Occipital lobe (tissue), 2 donors: Measurements from ENCODE around the gene TJP1. TPM values are rescaled to one million over a fixed set of nuclear protein-coding genes. Genes with fewer than 3 reads are reported as not detected.
"Not testable (repeated sequence)": the region's sequence is repeated elsewhere in the genome, so short reads cannot be mapped to it uniquely, and the experiment has no call there.

Source experiments
- DNase-seq: peaks from one replicate; lab custom pipeline; 2025; lab: John Stamatoyannopoulos, UW
- total RNA-seq: library from RNA; depleted of rRNA; stranded (reverse); fragments of >200 nt; gene quantifications from one replicate; pipeline ENCODE4 v1.2.3, GENCODE V29; 2014

Gene TJP1
- total RNA-seq, 1 donor from 2014 or later, result 48.7 TPM

DNA sequence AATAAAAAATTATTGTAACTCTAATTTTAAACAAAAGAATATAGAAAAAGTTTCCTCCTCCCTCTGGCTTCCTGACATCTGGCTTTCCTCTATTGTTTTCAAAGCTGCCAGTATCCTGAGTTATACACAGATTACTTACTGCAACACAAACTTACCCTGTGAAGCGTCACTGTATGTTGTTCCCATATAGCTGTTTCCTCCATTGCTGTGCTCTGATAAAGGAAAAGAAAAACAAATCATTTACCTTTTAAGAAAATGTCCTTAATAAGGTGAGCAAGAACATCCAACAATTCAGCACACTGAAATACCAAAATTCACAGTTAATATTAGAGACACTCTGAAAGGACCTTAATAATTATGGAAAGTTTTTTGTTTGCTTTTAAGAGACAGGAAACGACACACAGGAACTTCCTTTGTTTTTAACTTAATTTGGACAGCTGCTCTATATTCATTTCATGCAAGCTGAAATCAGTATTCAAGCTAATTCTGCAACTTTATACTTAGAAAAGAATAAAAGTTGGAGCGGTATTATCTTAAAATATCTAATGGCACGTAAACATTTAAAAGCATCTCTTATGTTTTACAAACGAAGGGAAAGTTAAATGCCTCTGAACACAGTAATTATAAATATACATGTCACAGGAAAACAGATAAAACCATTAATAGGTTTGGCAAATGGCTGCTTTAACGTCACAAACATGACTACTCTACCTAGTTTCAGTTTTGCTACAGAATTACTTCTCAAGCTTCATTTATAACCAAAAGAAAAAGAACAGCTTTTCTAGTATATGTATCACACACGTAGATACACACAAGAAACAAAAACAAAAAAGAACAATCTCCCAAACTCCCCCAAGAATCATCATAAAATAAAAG is 21.5 kb downstream of the TJP1 start:
- no peak for DNase-seq

DNA sequence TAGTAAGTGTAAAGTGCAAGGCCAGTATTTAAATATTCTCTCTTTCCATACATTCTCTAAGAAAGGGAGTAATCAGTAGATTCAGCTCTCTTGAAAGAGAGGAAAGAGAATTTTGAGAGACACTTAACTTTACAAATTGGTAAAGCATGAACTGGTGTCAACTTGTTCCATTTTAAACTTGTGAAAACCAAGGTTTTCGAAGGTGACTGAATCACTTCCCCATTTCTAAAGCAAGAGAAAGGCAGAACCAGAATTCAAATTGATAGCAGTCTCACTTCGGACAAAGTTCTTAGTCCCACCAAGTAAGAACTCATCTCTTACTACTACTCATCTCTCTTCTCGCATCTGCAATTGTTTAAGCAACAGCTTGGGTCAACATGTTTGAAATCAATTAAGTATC is 22.4 kb downstream of the TJP1 start:
- DNase-seq, result no peak

DNA sequence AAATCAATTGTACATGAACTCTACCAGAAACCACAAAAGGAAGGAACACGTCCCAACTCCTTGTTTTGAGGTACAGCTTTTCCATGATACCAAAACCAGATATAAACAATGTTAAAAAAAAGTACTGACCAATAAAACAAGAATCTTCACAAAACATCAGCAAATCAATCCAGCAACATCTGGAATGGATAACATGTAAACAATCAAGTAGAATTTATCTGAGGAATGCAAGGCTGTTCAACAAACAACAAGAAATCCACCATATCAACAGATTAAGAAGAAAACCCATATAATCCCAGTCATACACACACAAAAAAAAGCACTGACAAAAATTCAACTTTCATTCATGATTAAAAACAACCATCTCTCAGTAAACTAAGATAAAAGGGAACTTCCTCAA is 26.7 kb downstream of the TJP1 start:
- no peak for DNase-seq

DNA sequence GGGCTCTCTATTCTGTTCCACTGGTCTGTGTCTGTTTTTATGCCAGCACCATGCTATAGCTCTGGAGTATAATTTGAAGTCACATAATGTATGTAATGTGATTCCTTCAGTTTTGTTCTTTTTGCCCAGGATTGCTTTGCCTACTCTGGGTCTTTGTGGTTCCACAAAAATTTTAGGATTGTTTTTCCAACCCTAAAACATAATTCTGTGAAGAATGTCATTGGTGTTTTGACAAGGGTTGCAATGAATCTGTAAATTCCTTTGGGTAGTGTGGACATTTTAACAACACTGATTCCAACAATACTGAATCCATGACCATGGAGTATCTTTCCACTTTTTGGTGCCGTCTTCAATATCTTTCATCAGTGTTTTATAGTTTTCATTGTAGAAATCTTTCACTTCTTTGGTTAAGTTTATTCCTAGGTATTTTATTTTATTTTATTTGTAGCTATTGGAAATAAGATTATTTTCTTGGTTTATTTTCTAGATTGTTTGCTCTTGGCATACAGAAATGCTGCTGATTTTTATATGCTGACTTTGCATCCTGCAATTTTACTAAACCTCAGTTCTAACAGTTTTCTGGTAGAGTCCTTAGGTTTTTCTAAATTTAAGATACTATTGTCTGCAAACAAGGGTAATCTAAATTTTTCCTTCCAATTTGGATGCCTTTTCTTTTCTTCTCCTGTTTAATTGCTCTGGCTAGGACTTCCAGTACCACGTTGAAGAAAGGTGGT is 29.7 kb downstream of the TJP1 start:
- DNase-seq, result no peak

DNA sequence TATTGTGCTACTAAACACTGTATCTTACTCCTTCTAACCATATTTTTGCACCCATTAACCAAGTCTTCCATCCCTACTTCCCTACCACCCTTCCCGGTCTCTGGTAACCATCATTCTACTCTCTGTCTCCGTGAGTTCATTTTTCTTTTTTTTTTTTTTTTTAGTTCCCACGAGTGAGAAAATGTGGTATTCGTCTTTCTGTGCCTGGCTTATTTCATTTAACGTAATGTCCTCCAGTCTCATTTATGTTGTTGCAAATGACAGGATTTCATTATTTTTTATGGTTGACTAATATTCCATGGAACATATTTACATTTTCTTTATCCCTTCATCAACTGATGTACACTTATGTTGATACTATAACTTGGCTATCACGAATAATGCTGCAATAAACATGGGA is 31.7 kb downstream of the TJP1 start:
- DNase-seq, result no peak

DNA sequence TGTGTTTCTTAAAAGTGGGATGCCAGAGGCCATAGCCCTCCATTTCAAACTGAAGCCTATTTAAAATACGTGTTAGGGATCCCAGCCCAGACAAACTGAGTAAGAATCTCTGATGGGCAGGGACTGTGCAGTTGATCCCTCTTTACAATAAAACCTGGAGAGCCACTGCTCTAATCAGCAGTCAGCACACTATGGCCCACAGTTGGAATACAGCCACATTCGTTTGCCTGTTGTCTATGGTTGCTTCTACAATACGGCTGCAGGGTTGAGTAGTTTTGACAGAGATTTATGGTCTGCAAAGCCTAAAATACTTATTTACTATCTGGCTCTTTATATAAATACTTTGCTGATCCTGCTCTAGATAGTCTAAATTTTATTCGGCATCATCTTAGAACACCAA is 32.4 kb downstream of the TJP1 start:
- no peak for DNase-seq

DNA sequence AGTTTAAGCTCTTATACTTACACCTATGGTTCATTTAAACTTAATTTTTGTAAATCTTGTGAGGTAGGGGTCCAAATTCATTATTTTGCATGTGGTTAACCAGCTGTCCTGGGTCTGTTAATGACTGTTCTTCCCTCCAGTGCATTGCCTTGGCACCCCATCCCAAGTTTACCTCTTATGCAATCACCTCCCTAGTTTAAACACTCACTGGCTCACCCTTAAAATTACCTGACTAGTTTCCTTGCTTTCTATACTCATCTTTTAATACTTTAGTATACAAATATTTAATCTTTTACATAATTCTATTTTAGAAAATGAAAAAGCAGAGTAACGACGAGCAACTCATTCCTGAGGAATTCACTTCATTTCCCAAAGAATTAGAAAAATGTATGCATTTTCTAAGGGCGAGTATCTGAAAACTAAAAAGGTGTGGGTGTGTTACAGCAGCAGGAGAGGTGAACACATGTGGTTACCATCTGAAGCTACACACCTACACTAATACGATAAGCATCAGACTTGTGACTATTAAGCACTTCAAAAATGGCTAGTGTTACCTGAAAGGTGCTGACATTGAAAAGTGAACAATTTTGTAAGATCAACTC is 33.7 kb downstream of the TJP1 start:
- no peak for DNase-seq

DNA sequence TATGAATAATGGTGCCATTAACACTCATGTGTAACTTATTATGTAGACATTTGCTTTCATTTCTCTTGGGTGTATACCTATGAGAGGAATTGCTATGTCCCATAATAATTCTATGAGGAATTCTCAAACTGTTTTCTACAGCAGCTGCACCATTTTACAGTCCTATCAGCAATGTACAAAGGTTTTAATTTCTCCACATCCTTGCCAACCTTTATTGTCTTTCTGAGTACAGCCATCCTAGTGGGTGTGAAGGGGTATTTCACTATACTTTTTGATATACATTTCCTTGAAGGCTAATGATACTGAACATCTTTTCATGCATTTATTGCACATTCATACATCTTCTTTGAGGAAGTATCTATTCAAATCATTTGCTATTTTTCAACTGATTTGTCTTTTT is 34.5 kb downstream of the TJP1 start:
- DNase-seq, result no peak

DNA sequence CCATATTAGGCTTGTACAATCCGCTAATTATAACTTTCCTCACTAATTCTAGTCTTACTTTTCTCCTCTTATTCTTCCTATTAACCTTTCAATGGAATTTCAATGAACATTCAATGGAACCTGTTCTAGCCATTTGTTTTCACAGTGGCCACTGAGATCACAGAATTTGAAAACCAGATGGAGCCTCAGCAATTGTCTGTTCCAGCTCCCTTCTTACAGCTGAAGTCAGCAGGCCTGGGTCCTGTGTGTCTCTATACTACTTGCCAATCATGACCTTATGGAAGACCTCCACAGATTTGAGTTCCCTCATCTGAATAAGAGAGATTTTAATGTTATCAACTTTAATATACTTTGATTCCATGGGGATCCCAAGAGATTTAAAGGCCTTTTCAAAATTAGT is 36.6 kb downstream of the TJP1 start:
- DNase-seq, result no peak

DNA sequence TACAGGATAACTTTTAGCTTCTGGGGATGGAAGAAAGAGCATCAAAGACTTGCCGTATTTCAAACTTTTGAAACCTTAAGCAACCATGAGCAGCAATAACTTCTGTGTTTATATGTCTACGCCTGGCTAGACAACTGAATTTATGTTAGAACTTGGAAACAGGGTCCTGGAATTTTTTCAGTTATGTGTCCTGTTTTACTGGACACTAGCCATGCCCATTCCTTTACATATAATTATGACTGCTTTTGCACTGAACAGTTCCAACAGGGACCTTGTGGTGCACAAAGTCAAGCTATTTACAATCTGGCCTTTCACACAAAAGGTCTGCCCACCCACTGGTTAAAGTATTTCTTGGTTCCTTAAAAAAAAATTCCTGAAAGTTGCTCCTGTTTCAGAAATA is 37.1 kb downstream of the TJP1 start:
- DNase-seq, result no peak

DNA sequence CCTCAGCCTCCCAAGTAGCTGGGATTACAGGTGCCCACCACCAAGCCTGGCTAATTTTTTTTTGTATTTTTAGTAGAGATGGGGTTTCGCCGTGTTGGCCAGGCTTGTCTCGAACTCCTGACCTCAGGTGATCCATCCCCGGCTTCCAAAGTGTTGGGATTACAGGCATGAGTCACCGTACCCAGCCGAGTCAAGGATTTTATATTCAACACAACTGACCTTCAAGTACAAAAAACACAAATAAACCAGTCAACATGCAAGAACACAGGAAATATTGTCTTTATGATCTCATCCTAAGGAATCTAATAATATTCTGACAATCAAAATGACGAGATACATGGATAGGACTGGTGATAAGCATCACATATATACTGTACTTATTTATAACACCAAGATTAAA is 37.9 kb downstream of the TJP1 start:
- DNase-seq, result no peak

DNA sequence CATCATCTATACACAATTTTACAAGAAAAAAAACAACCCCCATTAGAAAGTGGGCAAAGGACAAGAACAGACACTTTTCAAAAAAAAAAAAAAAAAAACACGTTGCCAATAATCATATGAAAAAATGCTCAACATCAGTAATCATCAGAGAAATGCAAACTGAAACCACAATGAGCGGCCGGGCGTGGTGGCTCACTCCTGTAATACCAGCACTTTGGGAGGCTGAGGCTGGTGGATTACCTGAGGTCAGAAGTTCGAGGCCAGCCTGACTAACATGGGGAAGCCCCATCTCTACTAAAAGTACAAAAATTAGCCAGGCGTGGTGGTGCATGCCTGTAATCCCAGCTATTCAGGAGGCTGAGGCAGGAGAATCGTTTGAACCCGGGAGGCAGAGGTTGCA is 39.5 kb downstream of the TJP1 start:
- DNase-seq, result not testable (repeated sequence)

DNA sequence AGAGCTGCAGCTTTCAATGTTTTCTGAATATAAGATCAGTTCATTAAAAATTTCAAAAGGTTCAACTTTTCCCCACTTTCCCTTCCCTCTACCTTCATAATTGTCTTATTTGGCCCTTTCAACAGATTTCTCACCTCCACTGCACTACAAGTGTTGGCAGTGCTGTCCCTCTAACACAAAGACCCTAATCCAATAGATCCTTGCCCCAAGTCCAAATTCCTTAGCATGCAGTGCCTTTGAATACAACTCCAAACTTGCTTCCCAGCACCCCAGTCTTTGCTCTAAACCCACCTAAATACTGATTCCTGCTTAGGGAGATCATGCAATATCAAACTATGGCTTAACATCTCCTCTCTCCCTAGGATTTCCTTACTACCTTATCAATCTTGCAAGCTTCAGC is 43.9 kb downstream of the TJP1 start:
- DNase-seq, result no peak

DNA sequence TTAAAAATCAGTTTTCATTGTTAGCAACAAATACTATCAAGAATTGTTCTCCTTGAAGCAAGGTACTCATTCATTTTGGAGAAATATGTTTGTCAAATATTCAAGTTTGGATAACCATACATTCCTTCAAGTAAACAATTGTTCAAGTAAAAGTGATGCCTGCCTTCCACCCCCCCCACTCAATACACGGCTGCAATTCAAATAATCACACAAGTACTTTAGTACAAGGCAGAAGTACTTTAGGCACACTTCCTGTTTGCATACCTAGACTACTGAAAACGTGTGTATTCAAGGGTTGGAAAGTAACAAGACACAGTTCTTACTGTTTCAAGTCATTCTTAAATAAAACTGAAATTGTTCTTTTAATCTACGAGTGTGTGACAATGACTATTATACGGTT is 45.4 kb downstream of the TJP1 start:
- no peak for DNase-seq

DNA sequence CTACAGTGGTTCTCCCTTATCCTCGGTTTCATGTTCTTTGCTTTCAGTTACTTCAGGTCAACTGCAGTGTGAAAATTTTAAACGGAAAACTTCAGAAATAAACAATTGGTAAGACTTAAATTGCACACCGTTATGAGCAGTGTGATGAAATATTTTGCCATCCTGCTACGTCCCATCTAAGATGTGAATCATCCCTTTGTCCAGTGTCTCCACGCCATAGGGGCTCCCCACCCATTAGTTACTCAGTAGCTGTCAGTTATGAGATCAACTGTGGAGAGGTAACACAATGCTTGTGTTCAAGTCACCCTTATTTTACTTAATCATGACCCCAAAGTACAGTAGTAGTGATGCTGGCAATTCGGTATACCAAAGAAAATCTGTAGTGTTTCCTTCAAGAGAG is 47.4 kb downstream of the TJP1 start:
- DNase-seq, result no peak

DNA sequence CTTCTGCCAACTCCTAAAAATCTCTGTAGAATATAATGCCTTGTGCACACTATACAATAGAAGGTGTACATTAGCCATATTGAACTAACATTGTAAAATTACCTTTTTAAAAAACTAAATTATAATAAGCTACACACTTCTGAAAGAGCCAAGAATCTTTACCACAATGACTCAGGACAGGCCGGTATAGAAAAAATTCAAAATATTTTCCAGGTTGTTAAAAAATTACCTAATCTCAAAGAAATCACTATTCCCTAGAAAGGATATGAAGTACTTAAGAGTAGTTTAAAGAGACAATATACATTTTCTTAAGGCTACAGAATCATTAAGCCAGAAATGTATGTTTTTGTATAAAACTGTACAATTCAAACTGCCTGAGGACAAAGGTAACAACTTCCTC is 48.5 kb downstream of the TJP1 start:
- no peak for DNase-seq

DNA sequence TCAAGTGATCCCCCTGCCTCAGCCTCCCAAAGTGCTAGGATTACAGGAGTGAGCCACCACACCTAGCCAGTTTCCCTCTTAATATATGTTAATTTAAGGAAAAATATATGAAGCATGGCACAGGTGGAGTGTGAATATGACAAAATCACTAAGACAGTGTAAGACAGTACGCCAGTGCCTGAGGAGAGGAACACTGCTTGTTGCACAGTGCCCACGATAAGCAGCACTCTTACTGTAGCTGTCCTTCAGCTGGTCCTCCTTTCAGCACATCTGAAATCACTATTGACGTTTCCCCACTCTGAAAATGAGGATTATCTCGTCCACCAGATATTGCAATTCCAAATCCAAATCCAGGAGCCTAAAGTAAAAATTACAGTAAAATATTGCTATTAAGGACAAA is 49.3 kb downstream of the TJP1 start:
- DNase-seq, result no peak

DNA sequence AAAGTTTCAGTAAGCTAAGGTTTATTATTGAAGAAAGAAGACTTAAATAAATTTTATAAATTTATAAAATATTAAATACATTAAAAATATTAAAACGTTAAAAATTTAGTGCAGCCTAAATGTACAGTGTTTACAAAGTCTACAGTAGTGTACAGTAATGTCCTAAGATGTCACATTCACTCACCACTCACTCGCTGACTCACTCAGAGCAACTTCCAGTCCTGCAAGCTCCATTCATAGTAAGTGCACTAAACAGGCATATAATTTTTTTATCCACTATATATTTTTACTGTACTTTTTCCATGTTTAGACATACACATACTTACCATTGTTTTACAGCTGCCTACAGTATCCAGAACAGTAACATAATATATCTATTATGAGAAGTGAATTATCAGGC is 51.5 kb downstream of the TJP1 start:
- no peak for DNase-seq

DNA sequence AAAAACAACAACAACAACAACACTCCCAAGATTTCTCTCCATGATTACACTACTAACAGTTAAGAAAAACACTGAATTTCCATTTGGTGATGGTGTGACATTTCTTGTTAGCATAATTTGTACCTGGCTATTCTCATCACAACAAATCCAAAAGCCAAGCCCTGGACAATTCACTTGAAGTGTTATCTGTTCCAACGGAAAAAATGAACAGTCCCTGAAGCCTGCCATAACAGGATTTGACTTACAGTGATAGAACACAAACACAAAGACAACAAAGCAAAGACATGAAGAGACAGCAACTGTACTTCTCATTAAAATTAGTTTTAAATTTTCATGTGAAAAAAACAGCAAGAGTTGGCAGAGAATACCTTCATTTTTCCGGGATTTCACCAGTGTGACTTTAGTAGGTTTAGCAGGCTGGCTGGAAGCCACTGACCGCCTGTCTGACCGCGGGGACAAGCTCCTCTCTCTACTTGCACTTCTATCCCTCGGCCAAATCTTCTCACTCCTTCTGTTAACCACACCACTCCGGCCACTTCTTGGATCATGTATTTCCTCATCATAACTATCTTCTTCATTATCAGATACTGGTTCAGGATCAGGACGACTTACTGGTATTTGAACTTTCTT is 56.3 kb downstream of the TJP1 start:
- DNase-seq, result no peak

DNA sequence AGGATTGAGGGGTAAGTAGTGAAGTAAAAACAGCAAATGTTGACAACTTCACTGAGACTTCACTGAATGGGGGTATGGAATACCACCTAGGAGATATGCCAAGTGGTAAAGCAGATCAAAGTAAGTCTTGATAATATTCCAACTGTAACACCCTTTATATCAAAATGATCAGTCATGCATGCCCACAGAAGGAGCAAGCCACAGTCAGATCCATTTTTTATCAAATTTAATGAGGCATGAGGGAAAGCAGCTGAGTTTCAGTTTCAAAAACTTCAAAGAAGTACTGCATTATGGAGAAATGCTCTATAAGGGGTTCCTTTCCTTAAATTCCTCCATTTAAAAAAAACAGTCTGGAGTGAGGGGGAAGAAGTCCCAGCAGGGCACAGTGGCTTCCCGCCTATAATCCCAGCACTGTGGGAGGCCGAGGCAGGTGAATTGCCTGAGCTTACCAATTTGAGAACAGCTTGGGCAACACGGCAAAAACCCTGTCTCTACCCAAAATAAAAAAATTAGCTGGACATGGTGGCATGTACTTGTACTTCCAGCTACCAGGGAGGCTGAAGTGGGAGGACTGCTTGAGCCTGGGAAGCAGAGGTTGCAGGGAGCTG is 56.9 kb downstream of the TJP1 start:
- no peak for DNase-seq

DNA sequence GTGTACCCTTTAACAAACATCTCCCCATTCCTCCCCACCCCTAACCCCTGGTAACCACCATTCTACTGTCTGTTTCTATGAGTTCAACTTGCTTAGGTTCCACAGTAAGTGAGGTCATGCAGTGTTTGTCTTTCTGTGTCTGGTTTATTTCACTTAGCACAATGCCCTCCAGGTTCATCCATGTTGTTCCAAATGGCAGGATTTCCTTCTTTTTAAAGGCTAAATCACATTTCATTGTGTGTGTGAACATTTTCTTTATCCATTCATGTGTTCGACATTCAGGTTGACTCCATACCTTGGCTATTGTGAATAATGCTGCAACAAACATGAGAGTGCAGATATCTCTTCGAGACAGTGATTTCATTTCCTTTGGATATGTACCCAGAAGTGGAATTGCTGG is 62.7 kb downstream of the TJP1 start:
- no peak for DNase-seq
